Keratinocyte (primary cell): ENCODE results near the gene UTF1.

Experiments
- EZH2 ChIP-seq: IDR thresholded peaks from one replicate; pipeline ENCODE4 v1.6.1; 2012; ENCODE audit warnings: inconsistent platforms, mild to moderate bottlenecking, low read length, moderate library complexity
- TF ChIP-seq, protein P1 (sequence below), 3 experiments: IDR thresholded peaks in 1 of 3; conservative IDR thresholded peaks in 1 of 3; optimal IDR thresholded peaks in 1 of 3; 2 replicates in 2 of 3; 3 replicates in 1 of 3; pipeline versions ENCODE3 to v1.5.1; 2011; ENCODE audit warnings: low read length in 3 of 3, mild to moderate bottlenecking in 3 of 3, moderate library complexity in 2 of 3, control low read depth in 1 of 3, inconsistent platforms in 1 of 3; ENCODE audit not compliant: insufficient read depth in 2 of 3; ENCODE audit errors: extremely low read depth in 1 of 3

- TF ChIP-seq, protein P1, sequence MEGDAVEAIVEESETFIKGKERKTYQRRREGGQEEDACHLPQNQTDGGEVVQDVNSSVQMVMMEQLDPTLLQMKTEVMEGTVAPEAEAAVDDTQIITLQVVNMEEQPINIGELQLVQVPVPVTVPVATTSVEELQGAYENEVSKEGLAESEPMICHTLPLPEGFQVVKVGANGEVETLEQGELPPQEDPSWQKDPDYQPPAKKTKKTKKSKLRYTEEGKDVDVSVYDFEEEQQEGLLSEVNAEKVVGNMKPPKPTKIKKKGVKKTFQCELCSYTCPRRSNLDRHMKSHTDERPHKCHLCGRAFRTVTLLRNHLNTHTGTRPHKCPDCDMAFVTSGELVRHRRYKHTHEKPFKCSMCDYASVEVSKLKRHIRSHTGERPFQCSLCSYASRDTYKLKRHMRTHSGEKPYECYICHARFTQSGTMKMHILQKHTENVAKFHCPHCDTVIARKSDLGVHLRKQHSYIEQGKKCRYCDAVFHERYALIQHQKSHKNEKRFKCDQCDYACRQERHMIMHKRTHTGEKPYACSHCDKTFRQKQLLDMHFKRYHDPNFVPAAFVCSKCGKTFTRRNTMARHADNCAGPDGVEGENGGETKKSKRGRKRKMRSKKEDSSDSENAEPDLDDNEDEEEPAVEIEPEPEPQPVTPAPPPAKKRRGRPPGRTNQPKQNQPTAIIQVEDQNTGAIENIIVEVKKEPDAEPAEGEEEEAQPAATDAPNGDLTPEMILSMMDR (optimal IDR thresholded peaks at IDR 0.05 in 1 of 3, IDR thresholded peaks at IDR 0.05 in 1 of 3, conservative IDR thresholded peaks at IDR 0.05 in 1 of 3; ENCODE audit: extremely low read depth in 1 of 3, insufficient read depth in 2 of 3, low read length in 3 of 3) = no peak
- no peak for TF ChIP-seq EZH2
Observed at GRCh38 chr10:133251388-133252222, 21.6 kb downstream of the UTF1 start.
